NCI-H2227 treated with DMSO at 0.1 percent for 48 hours (cell line): ENCODE measurements around the gene CTIF.

Experiments used
- DNase-seq: peaks from one replicate; lab custom pipeline; 2025; lab: John Stamatoyannopoulos, UW

Gene CTIF

DNA sequence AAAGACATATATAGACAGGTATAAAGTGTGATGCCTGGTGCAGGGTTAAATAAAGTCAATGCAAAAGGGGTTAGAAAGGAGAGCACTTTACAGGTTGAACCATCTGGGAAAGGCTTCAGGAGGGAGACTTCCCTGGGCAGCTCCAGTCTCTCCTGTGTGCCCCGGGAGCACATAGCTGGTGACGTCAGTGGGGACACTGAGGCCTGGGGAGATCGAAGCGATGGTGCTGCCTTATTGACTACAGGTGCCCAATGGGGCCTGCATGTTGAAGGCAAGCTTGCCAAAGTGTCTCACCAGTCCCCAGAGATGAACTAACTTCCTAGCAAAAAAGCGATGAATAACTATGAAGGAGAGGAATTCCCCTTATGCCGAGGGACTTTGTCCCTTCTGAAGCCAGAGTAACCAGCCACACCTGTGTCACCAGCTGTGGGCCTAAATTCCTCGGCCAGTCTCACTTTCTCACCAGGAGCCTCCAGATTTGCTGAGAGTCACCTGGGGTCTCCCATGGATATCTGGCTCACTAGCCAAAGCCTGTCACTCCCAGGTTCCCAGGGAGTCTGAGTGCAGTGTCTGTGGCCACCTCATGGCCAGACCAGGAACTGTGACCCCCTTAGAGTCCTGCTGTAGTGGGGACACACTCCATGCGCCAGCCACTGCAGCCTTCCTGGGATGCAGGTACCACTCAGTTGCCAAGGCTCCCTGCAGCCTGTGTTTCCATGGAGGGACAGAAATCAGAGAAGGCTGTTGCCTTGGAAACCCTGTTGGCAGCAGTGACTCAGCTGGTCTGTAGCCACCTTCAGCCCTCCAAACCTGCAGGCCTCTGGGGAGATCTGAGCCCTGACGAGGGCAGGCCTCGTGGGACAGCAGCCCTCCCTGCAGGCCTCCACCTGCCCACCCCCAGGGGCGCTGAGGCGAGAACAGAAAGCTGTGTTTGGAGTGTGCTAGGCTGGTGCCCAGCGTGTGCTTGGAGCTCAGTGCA lies 128.7 kb downstream of the CTIF start:
- DNase-seq: peak; percentile 28

- DNase-seq: no peak
Measured at GRCh38 chr18:48668466-48669179, 129.8 kb downstream of the CTIF start.

- no peak for DNase-seq
Measured at GRCh38 chr18:48669180-48669675, 130.4 kb downstream of the CTIF start.

DNA sequence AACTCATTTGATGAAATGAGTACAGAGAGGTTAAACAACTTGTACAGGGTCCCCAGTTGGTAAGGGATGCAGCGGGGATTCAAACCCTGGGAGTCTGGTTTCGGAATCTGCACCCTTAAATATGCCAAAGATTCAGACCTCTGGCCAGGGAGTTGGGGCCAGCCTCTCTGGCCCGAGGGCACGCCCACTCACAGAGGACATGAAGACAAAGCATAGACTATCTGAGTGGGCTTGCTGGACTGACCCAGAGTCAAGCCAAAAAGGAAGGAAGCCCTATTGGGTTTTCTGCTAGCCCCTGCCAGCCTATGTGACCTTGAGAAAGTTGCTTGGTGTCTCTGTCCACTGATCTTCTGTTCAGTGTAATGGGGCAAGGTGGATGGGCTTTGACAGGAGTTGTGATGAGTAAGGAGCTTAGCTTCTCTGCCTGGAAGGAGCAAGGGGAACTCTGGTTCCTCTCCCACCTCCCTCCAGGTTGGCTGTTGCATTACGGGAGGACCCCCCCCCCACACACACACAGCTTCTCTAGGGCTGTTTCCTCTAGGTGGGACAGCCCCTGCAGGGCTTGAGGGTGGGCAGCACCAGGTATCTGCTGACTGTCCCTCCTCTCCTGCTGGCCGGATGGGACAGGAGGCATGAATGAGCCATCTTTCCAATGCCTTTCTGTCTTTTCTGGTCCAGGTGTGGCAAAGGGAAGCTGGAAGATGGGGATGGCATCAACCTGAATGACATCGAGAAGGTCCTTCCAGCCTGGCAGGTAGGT lies 131.3 kb downstream of the CTIF start:
- DNase-seq: no peak

- no peak for DNase-seq
Measured at GRCh38 chr18:48670751-48671560, 132.1 kb downstream of the CTIF start.

GRCh38 chr18:48671561-48671945 lies 132.7 kb downstream of the CTIF start:
- DNase-seq: no peak

DNA sequence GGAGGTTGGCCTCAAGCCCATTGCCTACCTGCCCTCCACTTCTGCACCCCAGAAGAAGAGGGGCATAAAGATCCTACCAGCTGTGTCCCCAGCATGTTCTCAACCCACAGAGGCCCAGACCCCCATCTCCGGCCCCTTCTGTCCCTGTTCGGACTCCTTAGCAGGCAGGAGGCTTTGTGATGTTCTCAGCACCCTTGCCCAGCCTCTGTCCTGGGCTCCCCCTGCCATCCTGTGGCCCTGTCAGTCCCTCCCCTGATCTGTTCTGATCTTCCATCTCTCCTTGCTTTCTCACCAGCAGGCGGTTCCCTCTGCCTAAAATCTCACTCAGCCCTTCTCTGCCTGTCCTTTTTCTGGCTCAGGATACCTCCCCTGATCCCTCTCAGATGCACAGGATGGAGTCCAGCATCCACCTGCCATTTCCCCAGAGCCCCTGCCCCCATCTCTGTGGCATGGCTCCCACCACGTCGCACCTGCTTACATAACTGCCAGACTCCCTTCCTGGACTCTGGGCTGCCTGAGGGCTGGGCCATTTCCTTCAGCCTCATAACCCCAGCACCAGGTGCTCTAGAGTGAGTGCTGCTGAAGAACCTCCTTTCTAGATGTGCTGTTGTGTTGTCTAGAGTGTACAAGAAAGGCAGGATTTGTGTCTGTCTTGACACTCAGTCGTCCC lies 134.0 kb downstream of the CTIF start:
- DNase-seq: no peak

- no peak for DNase-seq
Measured at GRCh38 chr18:48673456-48673852, 134.6 kb downstream of the CTIF start.

DNA sequence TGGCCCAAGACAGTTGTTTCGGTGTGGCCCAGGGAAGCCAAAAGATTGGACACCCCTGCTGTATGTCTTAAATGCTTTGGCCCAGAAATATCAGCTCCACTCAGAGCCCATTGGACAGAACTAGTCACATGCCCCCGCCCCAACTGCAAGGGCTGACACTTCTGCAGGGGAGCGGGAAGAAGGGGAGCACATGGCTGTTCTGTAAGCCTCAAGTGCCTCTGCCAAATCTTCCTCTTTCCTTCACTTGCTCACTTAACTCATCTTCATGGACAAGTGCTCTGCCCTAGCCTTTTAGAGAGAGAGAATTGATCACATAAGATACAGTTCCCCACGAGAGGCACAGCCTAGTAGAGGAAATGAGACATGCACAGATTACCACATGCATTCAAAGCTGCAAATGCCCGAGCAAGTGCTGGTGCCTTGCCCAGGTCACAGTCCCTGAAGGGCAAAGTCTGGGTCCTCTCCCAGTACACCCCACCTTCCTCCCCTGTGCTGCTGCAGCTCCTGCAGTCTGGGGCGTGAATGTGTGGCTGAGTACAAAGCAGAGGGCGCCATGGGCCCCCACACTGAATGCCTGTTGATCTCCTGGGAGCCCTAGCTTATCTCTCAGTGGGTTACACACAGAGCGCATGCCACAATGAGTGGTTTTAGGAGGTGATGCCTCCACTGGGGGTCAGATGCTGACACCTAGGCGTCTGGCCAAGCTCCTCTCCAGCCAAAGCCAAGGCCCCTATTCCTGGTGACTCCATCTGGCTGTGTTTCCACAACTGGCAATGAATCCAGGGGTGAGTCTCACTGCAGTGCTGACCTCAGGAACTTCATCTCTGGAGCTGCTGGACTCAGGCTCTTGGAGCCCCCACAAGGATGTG lies 135.3 kb downstream of the CTIF start:
- DNase-seq: no peak

- DNase-seq: no peak
Measured at GRCh38 chr18:48674758-48675351, 136.0 kb downstream of the CTIF start.

DNA sequence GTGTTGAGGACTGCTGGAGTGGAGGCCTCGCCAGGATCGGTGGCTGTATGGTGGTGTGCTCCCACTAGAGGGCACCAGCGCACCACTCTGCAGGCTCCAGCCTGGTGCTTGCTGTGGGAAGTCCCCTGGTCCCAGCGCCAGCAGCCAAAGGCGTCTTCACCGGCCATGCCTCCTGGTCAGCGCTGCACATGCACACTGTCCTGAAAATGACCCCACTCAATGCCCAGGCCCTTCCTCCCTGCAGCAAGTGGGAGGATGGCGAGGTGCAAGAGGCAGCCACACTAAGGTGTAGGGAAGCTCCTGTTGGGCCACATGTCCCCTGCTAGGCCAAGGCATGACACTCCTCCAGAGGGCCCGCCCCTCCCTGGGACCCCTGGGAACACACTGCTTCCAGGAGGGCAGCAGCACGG lies 136.5 kb downstream of the CTIF start:
- DNase-seq: peak; percentile 75

DNA sequence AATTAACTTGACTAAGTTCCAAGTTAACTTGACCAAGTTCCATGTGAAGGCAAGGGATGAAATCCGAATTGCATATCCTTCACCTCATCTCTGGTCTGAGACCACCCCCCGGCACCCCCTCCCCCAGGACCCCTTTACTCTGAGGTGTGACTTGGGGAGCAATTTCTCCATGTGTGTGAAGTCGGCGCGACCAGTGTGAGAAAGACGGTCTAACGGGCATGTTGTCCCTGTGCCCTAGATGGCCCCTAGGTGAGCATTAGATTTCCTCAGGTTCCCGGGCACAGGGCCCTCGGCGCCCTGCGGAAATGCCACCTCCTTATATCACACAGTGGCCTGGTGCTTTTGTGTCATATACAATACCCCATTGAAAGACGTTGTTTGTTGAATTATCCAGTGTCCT lies 137.1 kb downstream of the CTIF start:
- DNase-seq: no peak

DNA sequence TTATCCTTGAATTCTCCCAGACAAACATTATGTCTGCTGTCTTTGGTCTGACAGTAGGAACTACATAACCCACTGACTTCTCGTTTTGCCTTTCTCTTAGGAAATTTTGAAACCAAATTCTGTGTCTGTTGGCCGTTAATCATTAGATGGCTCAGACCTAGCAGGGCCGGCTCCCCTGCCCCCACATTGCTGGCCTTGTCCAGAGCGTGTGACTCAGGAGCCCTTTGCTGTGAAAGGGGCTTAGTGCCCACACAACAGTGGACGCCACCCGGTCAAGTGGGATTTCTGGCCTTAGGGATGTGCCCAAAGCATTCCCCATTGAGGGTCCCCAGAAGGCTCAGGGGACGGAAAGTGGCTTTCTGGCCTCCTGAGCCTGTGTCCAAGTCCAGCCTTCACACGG lies 137.5 kb downstream of the CTIF start:
- DNase-seq: no peak

DNA sequence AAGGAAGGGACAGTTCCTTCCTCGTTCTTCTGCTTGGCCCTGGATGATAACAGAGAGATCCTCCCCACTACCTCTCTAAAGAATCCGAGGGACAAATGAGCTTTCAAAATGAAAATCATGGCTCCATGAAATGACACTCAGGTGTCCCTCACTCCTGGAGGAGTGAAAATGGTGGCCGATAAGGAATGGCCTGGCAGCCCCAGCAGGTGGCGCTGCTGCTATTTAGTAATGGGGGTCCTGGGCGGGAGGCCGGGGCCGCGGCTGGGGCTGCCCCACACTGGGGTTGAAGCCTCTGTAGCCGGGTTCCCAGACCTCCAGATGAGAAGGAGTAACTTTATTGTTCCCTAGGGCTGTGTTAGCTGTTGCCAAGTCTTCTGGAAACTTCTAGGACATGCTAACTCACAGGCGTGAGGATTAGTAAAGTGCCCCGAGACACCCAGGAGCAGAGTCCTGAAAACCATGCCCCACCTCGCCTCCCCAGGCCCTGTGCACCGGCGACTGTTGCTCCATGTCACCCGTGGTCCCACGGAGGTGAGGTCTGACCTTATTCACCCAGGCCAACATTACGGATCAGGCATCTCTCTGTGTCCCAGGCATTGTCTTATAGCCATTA lies 138.0 kb downstream of the CTIF start:
- peak; percentile 61 for DNase-seq

GRCh38 chr18:48678237-48679115 lies 139.6 kb downstream of the CTIF start:
- no peak for DNase-seq

- no peak for DNase-seq
Measured at GRCh38 chr18:48679236-48679635, 140.4 kb downstream of the CTIF start.

- peak; percentile 61 for DNase-seq
Measured at GRCh38 chr18:48680339-48681250, 141.8 kb downstream of the CTIF start.
